Gastrocnemius medialis (tissue), 4 donors: Measurements from ENCODE around the gene ENOX1.

Source experiments
- POLR2A ChIP-seq, 2 donors: fragments of 450-650 bp; IDR thresholded peaks; one replicate each; pipeline ENCODE4 v1.6.1; 2017; ENCODE audit warnings: antibody characterized with exemption in 2 of 2, mild to moderate bottlenecking in 2 of 2, moderate library complexity in 2 of 2
- TF ChIP-seq, protein P1 (sequence below), 5 experiments: fragments of 450-650 bp in 3 of 5; fragments of 200-600 bp in 2 of 5; sonication (generic) in 2 of 5; IDR thresholded peaks in 4 of 5; conservative IDR thresholded peaks in 1 of 5; 1 replicate in 4 of 5; 2 replicates in 1 of 5; pipeline ENCODE4 v1.5.1; 2016 to 2019; ENCODE audit warnings: antibody characterized with exemption in 5 of 5, mild to moderate bottlenecking in 3 of 5, moderate library complexity in 3 of 5

DNA sequence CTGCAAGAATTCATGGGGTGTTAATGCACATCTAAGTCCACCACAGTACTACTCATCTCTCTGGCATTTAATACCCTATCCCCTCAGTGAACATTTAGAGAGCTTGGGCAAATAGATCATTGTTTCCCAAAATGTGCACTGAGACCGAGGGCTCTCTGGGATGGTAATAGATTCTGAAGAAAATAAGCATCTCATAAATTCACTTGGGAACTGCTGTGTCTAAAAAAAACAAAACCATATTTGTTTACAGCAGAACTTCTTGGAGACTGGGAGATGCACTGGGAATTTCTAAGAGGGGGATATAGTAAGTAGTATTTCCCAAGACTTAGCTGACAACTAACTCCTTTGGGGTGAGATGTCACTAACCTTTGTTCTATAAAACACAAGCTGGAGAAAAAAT lies 58.4 kb downstream of the ENOX1 start:
- TF ChIP-seq POLR2A (IDR thresholded peaks at IDR 0.05), result no peak
- TF ChIP-seq, protein P1, sequence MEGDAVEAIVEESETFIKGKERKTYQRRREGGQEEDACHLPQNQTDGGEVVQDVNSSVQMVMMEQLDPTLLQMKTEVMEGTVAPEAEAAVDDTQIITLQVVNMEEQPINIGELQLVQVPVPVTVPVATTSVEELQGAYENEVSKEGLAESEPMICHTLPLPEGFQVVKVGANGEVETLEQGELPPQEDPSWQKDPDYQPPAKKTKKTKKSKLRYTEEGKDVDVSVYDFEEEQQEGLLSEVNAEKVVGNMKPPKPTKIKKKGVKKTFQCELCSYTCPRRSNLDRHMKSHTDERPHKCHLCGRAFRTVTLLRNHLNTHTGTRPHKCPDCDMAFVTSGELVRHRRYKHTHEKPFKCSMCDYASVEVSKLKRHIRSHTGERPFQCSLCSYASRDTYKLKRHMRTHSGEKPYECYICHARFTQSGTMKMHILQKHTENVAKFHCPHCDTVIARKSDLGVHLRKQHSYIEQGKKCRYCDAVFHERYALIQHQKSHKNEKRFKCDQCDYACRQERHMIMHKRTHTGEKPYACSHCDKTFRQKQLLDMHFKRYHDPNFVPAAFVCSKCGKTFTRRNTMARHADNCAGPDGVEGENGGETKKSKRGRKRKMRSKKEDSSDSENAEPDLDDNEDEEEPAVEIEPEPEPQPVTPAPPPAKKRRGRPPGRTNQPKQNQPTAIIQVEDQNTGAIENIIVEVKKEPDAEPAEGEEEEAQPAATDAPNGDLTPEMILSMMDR (IDR thresholded peaks at IDR 0.05 in 4 of 5, conservative IDR thresholded peaks at IDR 0.05 in 1 of 5), result no peak
